ENCODE data around the gene CAMTA1.

Gene CAMTA1

GRCh38 chr1:7022058-7022457 is 236.8 kb downstream of the CAMTA1 start:
- H3K4me3 ChIP-seq (ENCODE audit: low read length): no peak overlapping the region
- no peak for TF ChIP-seq CTCF (conservative IDR thresholded peaks at IDR 0.05; ENCODE audit: low read length)
- DNase-seq (ENCODE audit: low read depth): no peak

GRCh38 chr1:7025013-7025412 is 239.8 kb downstream of the CAMTA1 start:
- DNase-seq (ENCODE audit: low read depth): no peak
- TF ChIP-seq CTCF (conservative IDR thresholded peaks at IDR 0.05; ENCODE audit: low read length): no peak
- H3K4me3 ChIP-seq (ENCODE audit: low read length): no peak overlapping the region

GRCh38 chr1:7026169-7026568 is 240.9 kb downstream of the CAMTA1 start:
- H3K4me3 ChIP-seq (ENCODE audit: low read length): no peak overlapping the region
- DNase-seq (ENCODE audit: low read depth): no peak
- no peak for TF ChIP-seq CTCF (conservative IDR thresholded peaks at IDR 0.05; ENCODE audit: low read length)

DNA sequence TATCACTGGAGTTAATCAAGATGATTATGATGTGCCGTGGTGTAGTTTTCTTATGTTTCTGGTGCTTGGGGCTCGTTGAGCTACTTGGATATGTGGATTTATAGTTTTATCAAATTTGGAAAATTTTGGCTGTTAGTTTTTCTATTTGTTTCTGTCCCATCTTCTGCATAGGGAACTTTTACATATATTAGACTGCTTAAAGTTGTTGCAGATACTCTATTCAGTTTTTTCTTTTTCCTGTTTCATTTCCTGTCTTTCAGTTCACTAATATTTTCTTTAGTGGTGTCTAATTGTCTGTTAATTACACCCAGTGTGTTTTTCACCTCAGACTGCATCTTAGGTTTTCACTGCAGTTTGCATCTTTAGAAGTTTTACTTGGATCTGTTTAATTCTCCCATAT is 247.7 kb downstream of the CAMTA1 start:
- no peak for DNase-seq (ENCODE audit: low read depth)
- no peak overlapping the region for H3K4me3 ChIP-seq (ENCODE audit: low read length)
- TF ChIP-seq CTCF (conservative IDR thresholded peaks at IDR 0.05; ENCODE audit: low read length): no peak

- DNase-seq (ENCODE audit: low read depth): no peak
- H3K4me3 ChIP-seq (ENCODE audit: low read length): no peak overlapping the region
- no peak for TF ChIP-seq CTCF (conservative IDR thresholded peaks at IDR 0.05; ENCODE audit: low read length)
Observed at GRCh38 chr1:7036386-7036785, 251.1 kb downstream of the CAMTA1 start.

- H3K4me3 ChIP-seq (ENCODE audit: low read length): no peak overlapping the region
- TF ChIP-seq CTCF (conservative IDR thresholded peaks at IDR 0.05; ENCODE audit: low read length): no peak
- no peak for DNase-seq (ENCODE audit: low read depth)
Observed at GRCh38 chr1:7039590-7040220, 254.5 kb downstream of the CAMTA1 start.

DNA sequence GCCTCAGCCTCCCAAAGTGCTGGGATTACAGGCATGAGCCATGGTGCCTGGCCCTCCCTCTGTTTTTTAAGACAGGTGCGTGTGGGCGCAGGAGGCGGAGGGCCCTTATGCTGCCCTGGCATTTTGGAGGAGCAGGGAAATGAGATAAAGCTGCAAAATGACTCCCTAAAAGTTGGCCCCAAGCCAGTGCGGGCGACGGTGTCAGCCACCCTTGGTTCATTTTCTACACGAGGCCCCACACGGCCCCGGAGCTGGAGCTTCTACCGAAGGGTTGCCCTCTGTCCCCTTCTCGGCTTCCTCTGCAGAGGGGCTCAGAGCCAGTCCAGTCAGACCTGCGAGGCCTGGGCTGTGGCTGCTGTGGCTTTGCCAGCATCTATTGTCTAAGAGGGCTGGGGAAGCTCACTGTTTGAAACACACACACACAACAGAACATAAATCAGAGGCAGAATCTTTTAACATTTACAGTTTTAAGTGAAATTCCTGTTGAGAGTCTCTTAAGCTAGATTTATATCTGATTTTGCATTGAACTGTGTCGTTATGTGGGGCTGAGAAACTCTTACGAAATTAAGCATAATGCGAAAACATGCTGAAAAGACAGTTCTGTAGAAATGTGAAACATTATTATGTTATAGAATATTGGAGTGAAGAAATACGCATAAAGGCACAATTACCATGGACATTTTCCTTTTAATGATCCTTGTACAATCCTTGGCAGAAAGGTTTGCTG is 255.9 kb downstream of the CAMTA1 start:
- DNase-seq (ENCODE audit: low read depth): no peak
- H3K4me3 ChIP-seq (ENCODE audit: low read length): no peak overlapping the region
- TF ChIP-seq CTCF (conservative IDR thresholded peaks at IDR 0.05; ENCODE audit: low read length): no peak
